Activated gamma-delta T cell (primary cell): ENCODE data around the gene SLC16A1.
"Not testable (repeated sequence)": the region's sequence is repeated elsewhere in the genome, so short reads cannot be mapped to it uniquely, and the experiment has no call there.

Experiments
- DNase-seq: peaks from one replicate; lab custom pipeline; 2025; lab: John Stamatoyannopoulos, UW
- total RNA-seq, 2 donors: gene quantifications; one replicate each; lab custom pipeline; 2026; lab: John Stamatoyannopoulos, UW

SLC16A1 gene
- total RNA-seq: 17.3 to 21.0 reads per million in 2 donors

- peak; percentile 84 for DNase-seq
These were observed at the start of gene SLC16A1 for GRCh38 chr1:112955773-112956543. Gene SLC16A1 (minus strand): TSS chr1:112956196. CDS start chr1:112929308, 26,888 bp downstream.

GRCh38 chr1:113003751-113004690 lies 48.0 kb upstream of the SLC16A1 start:
- no peak for DNase-seq

GRCh38 chr1:113002297-113002696 lies 46.3 kb upstream of the SLC16A1 start:
- no peak for DNase-seq

- no peak for DNase-seq
These were observed 42.7 kb upstream of the SLC16A1 start for GRCh38 chr1:112998592-112999235.

- no peak for DNase-seq
These were observed 41.8 kb upstream of the SLC16A1 start for GRCh38 chr1:112997781-112998180.

GRCh38 chr1:112995890-112996289 lies 39.9 kb upstream of the SLC16A1 start:
- no peak for DNase-seq

GRCh38 chr1:112995021-112995420 lies 39.0 kb upstream of the SLC16A1 start:
- not testable (repeated sequence) for DNase-seq

GRCh38 chr1:112992780-112993179 lies 36.8 kb upstream of the SLC16A1 start:
- no peak for DNase-seq

- no peak for DNase-seq
These were observed 35.6 kb upstream of the SLC16A1 start for GRCh38 chr1:112991402-112992120.

GRCh38 chr1:112990271-112990670 lies 34.3 kb upstream of the SLC16A1 start:
- DNase-seq: no peak

GRCh38 chr1:112988367-112988766 lies 32.4 kb upstream of the SLC16A1 start:
- DNase-seq: no peak

GRCh38 chr1:112985123-112985522 lies 29.1 kb upstream of the SLC16A1 start:
- no peak for DNase-seq

- no peak for DNase-seq
These were observed 27.6 kb upstream of the SLC16A1 start for GRCh38 chr1:112983537-112984131.

GRCh38 chr1:112982853-112983536 lies 27.0 kb upstream of the SLC16A1 start:
- DNase-seq: no peak

- DNase-seq: no peak
These were observed 26.3 kb upstream of the SLC16A1 start for GRCh38 chr1:112982328-112982727.

- not testable (repeated sequence) for DNase-seq
These were observed 25.8 kb upstream of the SLC16A1 start for GRCh38 chr1:112981834-112982233.

GRCh38 chr1:112981426-112981825 lies 25.4 kb upstream of the SLC16A1 start:
- DNase-seq: no peak

GRCh38 chr1:112975336-112975735 lies 19.3 kb upstream of the SLC16A1 start:
- no peak for DNase-seq

- DNase-seq: no peak
These were observed 18.6 kb upstream of the SLC16A1 start for GRCh38 chr1:112974646-112975045.

- no peak for DNase-seq
These were observed 17.8 kb upstream of the SLC16A1 start for GRCh38 chr1:112973788-112974187.
